COLO668 (cell line): ENCODE results near the gene PKHD1.

Experiments
- DNase-seq: peaks from one replicate; lab custom pipeline; 2025; ENCODE audit not compliant: unreplicated experiment; lab: John Stamatoyannopoulos, UW

The PKHD1 gene

GRCh38 chr6:52104979-52105378 is 17.6 kb upstream of the PKHD1 start:
- DNase-seq, result no peak

- no peak for DNase-seq
Observed at GRCh38 chr6:52103623-52104022, 16.2 kb upstream of the PKHD1 start.

DNA sequence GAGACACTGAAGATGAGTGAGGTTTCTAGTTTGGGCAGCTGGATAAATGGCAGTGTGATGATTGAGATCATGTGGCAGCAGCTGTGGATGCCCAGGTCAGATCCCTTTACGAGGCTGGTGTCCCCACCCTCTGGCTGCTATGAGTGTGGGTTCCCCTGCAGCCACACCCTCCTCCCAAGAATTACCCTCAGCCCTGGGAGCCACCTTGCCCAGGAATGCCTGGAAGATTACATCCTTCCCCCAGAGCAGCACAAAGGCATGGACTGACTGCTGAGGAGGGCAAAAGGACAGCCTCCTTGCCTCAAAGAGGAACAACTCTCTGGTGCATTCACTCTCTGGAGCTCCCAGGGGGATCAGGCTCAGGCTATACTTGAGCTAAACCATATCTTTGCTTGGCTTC is 15.0 kb upstream of the PKHD1 start:
- no peak for DNase-seq

DNA sequence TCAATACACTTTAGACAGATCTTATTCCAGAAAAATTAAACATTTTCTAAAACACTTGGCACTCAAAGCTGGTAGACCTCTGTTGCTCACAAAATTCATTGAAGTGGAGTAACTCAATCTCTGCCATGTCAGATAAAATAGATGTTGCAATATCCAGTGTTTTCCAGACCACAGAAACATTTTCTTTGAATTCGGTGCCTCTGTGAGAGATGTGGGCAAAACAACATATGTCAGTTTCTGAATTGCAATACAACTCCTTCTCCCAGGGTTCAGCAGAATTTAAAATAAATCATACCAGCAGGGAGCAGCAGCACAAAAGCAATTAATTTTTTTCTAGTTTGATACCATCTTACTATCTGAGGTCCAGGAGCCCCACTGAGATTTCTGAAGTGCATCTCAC is 11.3 kb upstream of the PKHD1 start:
- no peak for DNase-seq

DNA sequence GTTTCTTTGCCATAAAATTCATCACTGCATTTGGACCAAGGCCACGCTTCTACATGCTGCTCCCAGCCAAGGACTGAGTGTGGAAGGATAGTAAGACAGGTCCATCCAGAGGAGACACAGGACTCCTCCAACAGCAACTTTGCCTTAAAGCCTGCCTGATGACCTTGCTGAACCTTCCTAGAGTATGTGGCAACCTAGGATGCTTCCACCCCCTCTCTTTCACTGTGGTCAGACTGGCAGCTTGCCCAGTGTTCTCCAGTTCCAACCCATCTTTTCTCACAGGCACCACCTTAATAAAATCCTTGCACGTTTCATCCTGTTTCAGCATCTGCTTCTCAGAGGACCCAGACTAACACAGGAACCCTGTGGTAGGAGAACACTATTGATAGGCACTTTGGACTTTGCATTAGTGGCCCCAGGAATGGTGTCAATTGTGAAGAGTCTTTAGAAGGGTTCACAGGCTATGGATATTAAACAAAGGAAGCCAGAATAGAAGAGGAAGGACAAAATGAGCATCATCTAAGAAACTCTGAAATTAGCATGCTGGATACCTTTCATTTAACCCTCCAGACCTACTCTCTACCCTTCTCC is 2.4 kb upstream of the PKHD1 start:
- peak; percentile 9 for DNase-seq

GRCh38 chr6:52086741-52087140 is 672 bp downstream of the PKHD1 start:
- no peak for DNase-seq

GRCh38 chr6:52081237-52081636 is 6.2 kb downstream of the PKHD1 start:
- no peak for DNase-seq

DNA sequence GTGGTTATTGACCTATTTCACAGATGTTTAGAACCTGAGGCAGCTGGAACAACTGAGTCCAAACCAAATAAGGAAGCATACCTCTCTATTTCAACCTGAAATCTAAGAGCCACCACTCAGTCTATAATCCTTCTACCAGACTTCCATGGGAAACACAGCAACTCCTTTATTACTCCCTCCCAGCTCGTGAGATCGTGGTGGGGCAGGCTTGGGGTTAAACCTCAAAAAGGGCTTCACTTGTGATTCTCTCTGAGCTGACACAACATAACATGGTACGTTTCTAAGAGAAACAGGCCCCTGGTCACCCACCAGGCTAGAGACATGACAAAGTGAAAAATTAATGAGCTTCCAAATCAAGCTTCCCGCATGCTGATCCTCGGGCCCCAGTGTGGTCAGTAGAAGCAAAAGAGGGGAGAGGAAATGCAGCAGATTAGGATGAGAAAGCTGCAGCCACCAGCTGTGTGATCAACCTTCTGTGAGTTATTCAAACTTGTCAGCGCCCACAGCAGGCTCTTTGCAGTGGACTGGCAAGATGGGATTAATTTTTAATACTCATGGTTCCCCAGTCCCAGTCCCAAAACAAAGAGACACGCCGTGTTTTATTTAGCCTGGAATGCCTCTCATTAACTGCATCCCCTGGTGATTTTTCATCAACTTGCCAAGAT is 9.3 kb downstream of the PKHD1 start:
- no peak for DNase-seq

- no peak for DNase-seq
Observed at GRCh38 chr6:52077180-52077884, 10.1 kb downstream of the PKHD1 start.

- DNase-seq, result no peak
Observed at GRCh38 chr6:52076791-52077179, 10.6 kb downstream of the PKHD1 start.

DNA sequence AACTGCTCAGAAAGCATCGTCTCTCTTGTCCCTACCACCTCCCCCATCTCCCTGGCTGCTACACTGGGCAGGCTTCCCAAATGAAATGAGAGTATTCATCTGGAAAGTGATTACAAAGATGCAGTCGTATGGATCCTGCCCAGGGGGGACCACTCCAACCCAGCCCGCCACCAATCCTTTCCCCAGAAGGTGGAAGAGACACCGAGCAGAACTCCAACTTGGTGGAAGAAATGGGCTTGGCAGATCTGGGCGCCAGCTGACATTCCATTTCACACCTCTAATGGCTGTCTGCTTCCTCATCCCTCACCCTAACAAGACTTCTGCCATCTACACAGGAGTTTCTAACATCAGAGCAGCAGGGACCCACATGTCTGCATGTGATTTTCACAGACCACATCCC is 12.7 kb downstream of the PKHD1 start:
- no peak for DNase-seq

DNA sequence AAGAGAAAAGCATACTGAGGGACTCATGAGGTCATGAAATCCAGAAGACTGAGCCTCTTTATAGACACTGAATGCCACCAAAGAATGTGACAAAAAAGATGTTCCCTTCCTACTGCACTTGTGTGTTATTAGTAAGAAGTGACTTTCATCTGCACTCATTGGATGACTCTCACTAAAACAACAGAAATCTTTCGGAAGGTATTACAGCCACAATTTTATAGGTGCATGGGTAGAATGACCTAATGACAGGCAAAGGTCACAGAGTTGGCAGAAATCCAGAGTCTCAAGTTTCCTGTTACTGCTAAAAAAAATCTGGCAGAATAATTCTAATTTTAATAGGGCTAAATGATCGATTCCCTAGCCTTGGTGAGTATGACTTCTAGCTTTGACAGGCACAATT is 13.3 kb downstream of the PKHD1 start:
- no peak for DNase-seq

DNA sequence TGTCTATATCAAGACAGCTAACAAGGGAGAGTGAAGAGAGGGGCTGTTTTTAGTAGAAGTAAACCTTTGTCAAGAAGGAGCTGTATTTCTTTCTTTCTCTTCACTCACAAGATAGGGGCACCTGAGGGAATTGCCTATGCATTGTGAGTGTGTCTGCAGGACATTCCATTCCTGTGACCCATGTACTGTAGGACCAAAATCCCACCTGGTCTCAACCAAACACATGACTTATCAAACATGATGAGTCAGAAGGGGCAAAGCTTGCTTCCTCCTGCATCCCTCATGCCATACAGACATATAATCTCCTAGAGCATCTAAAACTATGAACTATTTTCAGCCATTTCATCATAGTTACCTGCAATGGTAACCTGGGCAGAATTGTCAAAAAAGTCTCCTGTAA is 21.8 kb downstream of the PKHD1 start:
- DNase-seq, result no peak

DNA sequence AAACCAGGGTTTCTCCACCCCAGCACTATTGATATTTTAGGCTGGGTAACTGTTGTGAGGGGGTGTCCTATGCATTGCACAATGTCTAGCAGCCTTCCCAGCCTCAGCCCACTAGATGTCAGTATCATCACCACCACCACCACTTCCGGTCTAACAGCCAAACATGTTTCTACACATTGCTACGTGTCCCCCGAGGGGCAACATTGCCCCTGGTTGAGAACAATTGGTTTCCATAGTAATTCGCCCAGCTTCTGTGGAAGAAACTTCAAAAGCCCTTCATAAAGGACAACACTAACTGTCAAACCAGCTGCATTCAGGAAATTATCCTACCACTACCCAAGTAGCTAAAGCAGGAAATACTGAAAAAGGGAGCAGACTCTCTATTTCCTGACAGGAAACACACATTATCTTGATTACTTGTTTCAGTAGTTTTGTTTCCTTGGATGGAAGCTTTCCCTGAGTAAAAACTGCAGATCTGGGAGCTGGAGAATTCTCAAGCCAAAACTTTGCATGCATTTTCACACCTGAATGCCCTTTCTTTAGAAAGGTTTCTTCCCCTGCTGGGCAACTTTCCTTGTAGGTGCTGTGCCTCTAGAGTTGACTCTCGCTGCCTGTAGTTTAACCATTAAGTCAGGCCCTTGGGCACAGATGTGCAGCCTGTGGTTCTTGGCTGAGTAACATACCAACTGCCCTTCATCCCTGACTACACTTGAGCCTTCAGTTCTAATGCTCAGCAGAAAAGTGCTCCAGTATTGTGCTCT is 23.6 kb downstream of the PKHD1 start:
- peak; percentile 3 for DNase-seq

DNA sequence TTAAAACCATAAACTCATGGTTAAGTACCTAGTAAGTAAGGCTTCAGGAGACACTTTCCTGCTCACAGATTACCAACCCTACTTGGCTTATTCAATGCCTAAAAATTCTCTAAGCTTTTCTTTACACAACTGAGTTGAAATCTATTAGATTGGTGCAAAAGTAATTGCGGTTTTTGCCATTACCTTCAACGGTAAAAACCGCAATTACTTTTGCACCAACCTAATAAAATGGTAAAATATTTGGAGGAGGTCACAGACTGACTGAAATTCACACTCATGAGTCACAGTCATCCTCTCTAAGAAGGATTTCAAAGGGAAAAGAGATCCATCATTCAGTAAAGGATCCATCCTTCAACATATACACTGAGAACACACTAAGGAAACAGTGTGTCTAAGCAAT is 25.9 kb downstream of the PKHD1 start:
- DNase-seq, result no peak

GRCh38 chr6:52059821-52060220 is 27.6 kb downstream of the PKHD1 start:
- no peak for DNase-seq

- no peak for DNase-seq
Observed at GRCh38 chr6:52055451-52055850, 32.0 kb downstream of the PKHD1 start.

- no peak for DNase-seq
Observed at GRCh38 chr6:52053038-52053695, 34.2 kb downstream of the PKHD1 start.

- DNase-seq, result no peak
Observed at GRCh38 chr6:52050051-52050405, 37.4 kb downstream of the PKHD1 start.

GRCh38 chr6:52049252-52050050 is 38.0 kb downstream of the PKHD1 start:
- peak; percentile 2 for DNase-seq

GRCh38 chr6:52046456-52046855 is 41.0 kb downstream of the PKHD1 start:
- no peak for DNase-seq
